NCI-H1105 treated with DMSO at 0.1 percent for 48 hours (cell line): ENCODE measurements around the gene LTB4R.

Experiments used
- DNase-seq: peaks from one replicate; lab custom pipeline; 2025; lab: John Stamatoyannopoulos, UW

Gene LTB4R

GRCh38 chr14:24300326-24300980 is 10.8 kb upstream of the LTB4R start:
- no peak for DNase-seq

- no peak for DNase-seq
Observed at GRCh38 chr14:24304019-24304387, 7.3 kb upstream of the LTB4R start.

- DNase-seq = no peak
Observed at GRCh38 chr14:24307156-24307574, 4.1 kb upstream of the LTB4R start.

- DNase-seq = peak; percentile 38
Observed at GRCh38 chr14:24307575-24308341, 3.5 kb upstream of the LTB4R start, which contains the start of gene CIDEB. TSS of gene CIDEB (minus strand) at chr14:24307977. CDS start at chr14:24307858, 119 bp downstream.

GRCh38 chr14:24308342-24309124 is 2.8 kb upstream of the LTB4R start:
- DNase-seq = no peak

- no peak for DNase-seq
Observed at GRCh38 chr14:24309538-24310264, 1.6 kb upstream of the LTB4R start, which contains the start of gene LTB4R2. TSS of gene LTB4R2 (plus strand) at chr14:24310140. CDS start at chr14:24310665, 525 bp downstream.

- DNase-seq = no peak
Observed at GRCh38 chr14:24310265-24310645, 1.0 kb upstream of the LTB4R start.

GRCh38 chr14:24311837-24312615 is 724 bp downstream of the LTB4R start:
- DNase-seq = no peak

GRCh38 chr14:24312736-24313507 is 1.6 kb downstream of the LTB4R start:
- DNase-seq = no peak

GRCh38 chr14:24313913-24314312 is 2.6 kb downstream of the LTB4R start:
- no peak for DNase-seq

GRCh38 chr14:24314377-24315193 is 3.3 kb downstream of the LTB4R start:
- no peak for DNase-seq

- no peak for DNase-seq
Observed at GRCh38 chr14:24315243-24315806, 4.0 kb downstream of the LTB4R start.

GRCh38 chr14:24315807-24316596 is 4.7 kb downstream of the LTB4R start:
- DNase-seq = peak; percentile 47

- DNase-seq = peak; percentile 33
Observed at GRCh38 chr14:24316597-24316950, 5.3 kb downstream of the LTB4R start.

- no peak for DNase-seq
Observed at GRCh38 chr14:24317141-24317928, 6.0 kb downstream of the LTB4R start.

- DNase-seq = no peak
Observed at GRCh38 chr14:24321212-24321975, 10.1 kb downstream of the LTB4R start.

GRCh38 chr14:24322672-24323071 is 11.4 kb downstream of the LTB4R start:
- DNase-seq = no peak
